ENCODE data around the gene KCNA1.

DNA sequence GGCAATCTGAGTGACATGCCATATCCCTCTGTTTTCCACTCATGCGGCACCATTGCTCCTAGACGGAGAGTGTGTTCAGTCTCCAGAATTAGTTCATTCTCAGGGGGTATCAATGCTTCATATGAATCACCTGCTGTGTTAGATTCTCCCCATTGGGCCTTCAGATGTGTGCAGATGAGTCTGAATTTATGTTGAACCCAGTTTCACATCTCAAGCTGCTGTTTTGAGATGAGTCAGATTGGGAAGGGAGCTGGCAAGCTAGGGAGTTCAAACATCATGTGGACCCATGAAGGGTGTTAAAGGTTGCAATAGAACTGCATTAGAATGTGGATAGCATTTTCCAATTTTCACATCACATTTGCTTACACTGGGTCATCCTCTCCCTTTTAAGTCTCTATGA lies 46.9 kb upstream of the KCNA1 start:
- TF ChIP-seq, protein P1, sequence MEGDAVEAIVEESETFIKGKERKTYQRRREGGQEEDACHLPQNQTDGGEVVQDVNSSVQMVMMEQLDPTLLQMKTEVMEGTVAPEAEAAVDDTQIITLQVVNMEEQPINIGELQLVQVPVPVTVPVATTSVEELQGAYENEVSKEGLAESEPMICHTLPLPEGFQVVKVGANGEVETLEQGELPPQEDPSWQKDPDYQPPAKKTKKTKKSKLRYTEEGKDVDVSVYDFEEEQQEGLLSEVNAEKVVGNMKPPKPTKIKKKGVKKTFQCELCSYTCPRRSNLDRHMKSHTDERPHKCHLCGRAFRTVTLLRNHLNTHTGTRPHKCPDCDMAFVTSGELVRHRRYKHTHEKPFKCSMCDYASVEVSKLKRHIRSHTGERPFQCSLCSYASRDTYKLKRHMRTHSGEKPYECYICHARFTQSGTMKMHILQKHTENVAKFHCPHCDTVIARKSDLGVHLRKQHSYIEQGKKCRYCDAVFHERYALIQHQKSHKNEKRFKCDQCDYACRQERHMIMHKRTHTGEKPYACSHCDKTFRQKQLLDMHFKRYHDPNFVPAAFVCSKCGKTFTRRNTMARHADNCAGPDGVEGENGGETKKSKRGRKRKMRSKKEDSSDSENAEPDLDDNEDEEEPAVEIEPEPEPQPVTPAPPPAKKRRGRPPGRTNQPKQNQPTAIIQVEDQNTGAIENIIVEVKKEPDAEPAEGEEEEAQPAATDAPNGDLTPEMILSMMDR (IDR thresholded peaks at IDR 0.05; ENCODE audit: poor library complexity, severe bottlenecking) = no peak
- TF ChIP-seq TAF1 (IDR thresholded peaks at IDR 0.05; ENCODE audit: low read depth) = no peak
- no peak for TF ChIP-seq SMC3 (conservative IDR thresholded peaks at IDR 0.05; ENCODE audit: poor library complexity)
- no peak for TF ChIP-seq EZH2 (IDR thresholded peaks at IDR 0.05; ENCODE audit: borderline replicate concordance, insufficient read depth, low read length, poor library complexity, severe bottlenecking)
- TF ChIP-seq EP300 (conservative IDR thresholded peaks at IDR 0.05; ENCODE audit: poor library complexity, severe bottlenecking) = no peak
- TF ChIP-seq POLR2AphosphoS5 (IDR thresholded peaks at IDR 0.05) = no peak
- TF ChIP-seq, protein P2, sequence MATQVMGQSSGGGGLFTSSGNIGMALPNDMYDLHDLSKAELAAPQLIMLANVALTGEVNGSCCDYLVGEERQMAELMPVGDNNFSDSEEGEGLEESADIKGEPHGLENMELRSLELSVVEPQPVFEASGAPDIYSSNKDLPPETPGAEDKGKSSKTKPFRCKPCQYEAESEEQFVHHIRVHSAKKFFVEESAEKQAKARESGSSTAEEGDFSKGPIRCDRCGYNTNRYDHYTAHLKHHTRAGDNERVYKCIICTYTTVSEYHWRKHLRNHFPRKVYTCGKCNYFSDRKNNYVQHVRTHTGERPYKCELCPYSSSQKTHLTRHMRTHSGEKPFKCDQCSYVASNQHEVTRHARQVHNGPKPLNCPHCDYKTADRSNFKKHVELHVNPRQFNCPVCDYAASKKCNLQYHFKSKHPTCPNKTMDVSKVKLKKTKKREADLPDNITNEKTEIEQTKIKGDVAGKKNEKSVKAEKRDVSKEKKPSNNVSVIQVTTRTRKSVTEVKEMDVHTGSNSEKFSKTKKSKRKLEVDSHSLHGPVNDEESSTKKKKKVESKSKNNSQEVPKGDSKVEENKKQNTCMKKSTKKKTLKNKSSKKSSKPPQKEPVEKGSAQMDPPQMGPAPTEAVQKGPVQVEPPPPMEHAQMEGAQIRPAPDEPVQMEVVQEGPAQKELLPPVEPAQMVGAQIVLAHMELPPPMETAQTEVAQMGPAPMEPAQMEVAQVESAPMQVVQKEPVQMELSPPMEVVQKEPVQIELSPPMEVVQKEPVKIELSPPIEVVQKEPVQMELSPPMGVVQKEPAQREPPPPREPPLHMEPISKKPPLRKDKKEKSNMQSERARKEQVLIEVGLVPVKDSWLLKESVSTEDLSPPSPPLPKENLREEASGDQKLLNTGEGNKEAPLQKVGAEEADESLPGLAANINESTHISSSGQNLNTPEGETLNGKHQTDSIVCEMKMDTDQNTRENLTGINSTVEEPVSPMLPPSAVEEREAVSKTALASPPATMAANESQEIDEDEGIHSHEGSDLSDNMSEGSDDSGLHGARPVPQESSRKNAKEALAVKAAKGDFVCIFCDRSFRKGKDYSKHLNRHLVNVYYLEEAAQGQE (IDR thresholded peaks at IDR 0.05; ENCODE audit: borderline replicate concordance) = no peak
- no peak for TF ChIP-seq RAD21 (conservative IDR thresholded peaks at IDR 0.05)
- no peak for TF ChIP-seq MXI1 (conservative IDR thresholded peaks at IDR 0.05; ENCODE audit: poor library complexity, severe bottlenecking)
